ENCODE data around the gene PDGFRB. TPM values are rescaled to one million over a fixed set of nuclear protein-coding genes. Genes with fewer than 3 reads are reported as not detected.

The PDGFRB gene
- total RNA-seq, 4 donors from 2014 or later, result 171 to 354 (median 217) TPM

- WGBS, 2 donors, result 92% methylated on average over 16 of the region's 16 CpGs
- Histone ChIP-seq H3K36me3 (no peaks in the 10 kb centered on the region), H3K9me3 (no peaks in the 10 kb centered on the region), H3K4me3 (no peak overlapping the region), H3K27me3 (peaks cover 0 to 8% of the 10 kb centered on the region in 2 donors), H3K4me1 (no peaks in the 10 kb centered on the region), H3K27ac (no peak overlapping the region)
- no peak for TF ChIP-seq POLR2A (IDR thresholded peaks at IDR 0.05)
- TF ChIP-seq EP300 (IDR thresholded peaks at IDR 0.05), result no peak
- TF ChIP-seq CTCF (IDR thresholded peaks at IDR 0.05), result no peak
- no peak for DNase-seq (ENCODE audit: low spot score in 2 of 2)
Measured at GRCh38 chr5:150196986-150197385, 41.3 kb upstream of the PDGFRB start.

- no peak overlapping the region for H3K27ac ChIP-seq
- no peaks in the 10 kb centered on the region for H3K4me1 ChIP-seq
- H3K9me3 ChIP-seq, result no peaks in the 10 kb centered on the region
- peaks cover 0 to 12% of the 10 kb centered on the region in 2 donors for H3K27me3 ChIP-seq
- TF ChIP-seq CTCF (IDR thresholded peaks at IDR 0.05), result no peak
- no peak for TF ChIP-seq POLR2A (IDR thresholded peaks at IDR 0.05)
- no peak for TF ChIP-seq EP300 (IDR thresholded peaks at IDR 0.05)
- H3K4me3 ChIP-seq, result no peak overlapping the region
- no peak for DNase-seq (ENCODE audit: low spot score in 2 of 2)
- no peaks in the 10 kb centered on the region for H3K36me3 ChIP-seq
- WGBS, 2 donors, result 86% methylated on average over 5 of the region's 5 CpGs
Measured at GRCh38 chr5:150196514-150196913, 40.9 kb upstream of the PDGFRB start.

- DNase-seq (ENCODE audit: low spot score in 2 of 2), result no peak
- whole genome bisulfite sequencing, 2 donors, result 83 to 86% methylated on average over 9 of the region's 9 CpGs
- Histone ChIP-seq H3K27ac (no peak overlapping the region), H3K9me3 (no peaks in the 10 kb centered on the region), H3K36me3 (no peaks in the 10 kb centered on the region), H3K27me3 (peaks cover 0 to 13% of the 10 kb centered on the region in 2 donors), H3K4me3 (no peak overlapping the region), H3K4me1 (no peaks in the 10 kb centered on the region)
- TF ChIP-seq EP300 (IDR thresholded peaks at IDR 0.05) (no peak), POLR2A (IDR thresholded peaks at IDR 0.05) (no peak), CTCF (IDR thresholded peaks at IDR 0.05) (no peak)
Measured at GRCh38 chr5:150195736-150196485, 40.3 kb upstream of the PDGFRB start.

- Histone ChIP-seq H3K4me1 (peaks cover 0 to 13% (median 3%) of the 10 kb centered on the region in 4 donors), H3K9me3 (no peaks in the 10 kb centered on the region), H3K27me3 (peaks cover 0 to 42% of the 10 kb centered on the region in 2 donors), H3K36me3 (no peaks in the 10 kb centered on the region), H3K4me3 (no peak overlapping the region), H3K27ac (no peak overlapping the region)
- no peak for DNase-seq (ENCODE audit: low spot score in 2 of 2)
- WGBS, 2 donors, result 57 to 68% methylated on average over 4 of the region's 4 CpGs
- TF ChIP-seq EP300 (IDR thresholded peaks at IDR 0.05), result no peak
- no peak for TF ChIP-seq POLR2A (IDR thresholded peaks at IDR 0.05)
- no peak for TF ChIP-seq CTCF (IDR thresholded peaks at IDR 0.05)
Measured at GRCh38 chr5:150192462-150192861, 36.8 kb upstream of the PDGFRB start.

- H3K9me3 ChIP-seq, result no peaks in the 10 kb centered on the region
- H3K4me1 ChIP-seq, result peaks cover 0 to 13% (median 3%) of the 10 kb centered on the region in 4 donors
- WGBS, 2 donors, result 36 to 51% methylated on average over 2 of the region's 2 CpGs
- peaks cover 0 to 42% of the 10 kb centered on the region in 2 donors for H3K27me3 ChIP-seq
- TF ChIP-seq CTCF (IDR thresholded peaks at IDR 0.05) (no peak), POLR2A (IDR thresholded peaks at IDR 0.05) (no peak)
- H3K4me3 ChIP-seq, result no peak overlapping the region
- H3K27ac ChIP-seq, result no peak overlapping the region
- H3K36me3 ChIP-seq, result no peaks in the 10 kb centered on the region
- no peak for DNase-seq (ENCODE audit: low spot score in 2 of 2)
Measured at GRCh38 chr5:150190987-150191386, 35.3 kb upstream of the PDGFRB start.
